Activated naive CD4-positive, alpha-beta T cell treated with anti-CD3 and anti-CD28 coated beads for 36 hours (primary cell): Measurements from ENCODE around the gene BRF1. TPM values are rescaled to one million over a fixed set of nuclear protein-coding genes. Genes with fewer than 3 reads are reported as not detected.

Source experiments
- CTCF ChIA-PET: fragments of 350-600 bp; sonication (Branson Sonifier 250); formaldehyde crosslinking; loops from one replicate; lab custom pipeline; 2021; ENCODE audit warnings: antibody characterized with exemption; lab: Charles Lee
- DNase-seq: peaks from one replicate; pipeline ENCODE4 v3.0.0-alpha.2; 2020
- H3K27ac Mint-ChIP-seq: one replicate; pipeline ENCODE4 v1.8.0; 2021; ENCODE audit warnings: mild to moderate bottlenecking, mixed read lengths
- H3K27me3 Mint-ChIP-seq: one replicate; pipeline ENCODE4 v1.8.0; 2021; ENCODE audit warnings: low read depth, mixed read lengths
- H3K36me3 Mint-ChIP-seq: one replicate; pipeline ENCODE4 v1.8.0; 2021; ENCODE audit warnings: low read depth, mixed read lengths
- H3K4me1 Mint-ChIP-seq: one replicate; pipeline ENCODE4 v1.8.0; 2021; ENCODE audit warnings: low read depth, mixed read lengths
- H3K4me3 Mint-ChIP-seq: one replicate; pipeline ENCODE4 v1.8.0; 2021; ENCODE audit warnings: mild to moderate bottlenecking, moderate library complexity, mixed read lengths
- H3K9me3 Mint-ChIP-seq: one replicate; pipeline ENCODE4 v1.8.0; 2021; ENCODE audit warnings: mixed read lengths
- intact Hi-C: fragments of 100-400 bp; cut with micrococcal nuclease; formaldehyde crosslinking; loops from one replicate; pipeline ENCODE4 v1.15.1; 2023
- total RNA-seq, 2 experiments: library from RNA; stranded (reverse); gene quantifications; one replicate each; pipeline ENCODE4 v1.2.3, GENCODE V29; 2021

BRF1 gene, protein sequence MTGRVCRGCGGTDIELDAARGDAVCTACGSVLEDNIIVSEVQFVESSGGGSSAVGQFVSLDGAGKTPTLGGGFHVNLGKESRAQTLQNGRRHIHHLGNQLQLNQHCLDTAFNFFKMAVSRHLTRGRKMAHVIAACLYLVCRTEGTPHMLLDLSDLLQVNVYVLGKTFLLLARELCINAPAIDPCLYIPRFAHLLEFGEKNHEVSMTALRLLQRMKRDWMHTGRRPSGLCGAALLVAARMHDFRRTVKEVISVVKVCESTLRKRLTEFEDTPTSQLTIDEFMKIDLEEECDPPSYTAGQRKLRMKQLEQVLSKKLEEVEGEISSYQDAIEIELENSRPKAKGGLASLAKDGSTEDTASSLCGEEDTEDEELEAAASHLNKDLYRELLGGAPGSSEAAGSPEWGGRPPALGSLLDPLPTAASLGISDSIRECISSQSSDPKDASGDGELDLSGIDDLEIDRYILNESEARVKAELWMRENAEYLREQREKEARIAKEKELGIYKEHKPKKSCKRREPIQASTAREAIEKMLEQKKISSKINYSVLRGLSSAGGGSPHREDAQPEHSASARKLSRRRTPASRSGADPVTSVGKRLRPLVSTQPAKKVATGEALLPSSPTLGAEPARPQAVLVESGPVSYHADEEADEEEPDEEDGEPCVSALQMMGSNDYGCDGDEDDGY
- total RNA-seq, result 10 to 100 TPM; 20.6 to 23.4 TPM

DNA sequence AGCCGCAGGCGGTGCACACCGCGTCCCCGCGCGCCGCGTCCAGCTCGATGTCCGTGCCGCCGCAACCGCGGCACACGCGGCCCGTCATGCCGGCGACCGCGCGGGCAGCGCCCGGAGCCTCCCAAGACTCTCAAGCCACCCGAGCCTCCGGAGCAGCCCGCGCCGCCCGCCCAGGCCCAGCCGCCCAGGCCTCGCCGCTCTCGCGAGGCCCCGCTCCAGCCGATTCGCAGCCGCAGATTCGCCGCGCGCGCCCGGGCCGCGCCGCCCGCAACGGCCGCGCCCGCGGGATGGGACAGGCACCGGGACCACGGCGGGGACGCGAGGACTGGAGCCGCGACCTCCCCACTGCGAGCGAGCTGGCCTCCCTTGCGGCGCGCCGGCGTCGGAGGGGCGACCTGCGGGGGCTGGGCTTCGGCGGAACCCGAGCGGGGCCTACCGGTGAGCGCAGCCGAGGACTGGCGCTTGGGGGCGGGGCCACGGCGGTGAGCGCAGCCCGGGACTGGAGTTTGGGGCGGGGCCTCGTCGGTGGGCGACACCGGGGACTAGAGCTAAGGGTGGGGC is at the start of gene BRF1:
Gene BRF1, minus strand, starts transcription at position 460 of the 561 bp plus-strand sequence. Its CDS starts 372 bp downstream, at position 88.
- CTCF ChIA-PET, result interaction anchor here (0.6 to 1.2 kb wide), 3 partner anchors 181 to 475 kb away, joined by 3 to 4 read pairs (median 3); no protein-coding TSS in a partner anchor
- peak within 1 kb of the TSS; percentile 88 for H3K27ac Mint-ChIP-seq
- H3K36me3 Mint-ChIP-seq, result peaks cover 6% of the 10 kb centered on the region
- H3K27me3 Mint-ChIP-seq, result no peaks in the 10 kb centered on the region
- H3K4me3 Mint-ChIP-seq, result peak within 1 kb of the TSS; percentile 87
- peak; percentile 97 for DNase-seq
- intact Hi-C loops, result loop anchor here (1.0 to 10.0 kb wide), 5 partner anchors 7 to 1596 kb away; partner anchors contain the start of genes CDCA4, PACS2 and TEDC1
- H3K9me3 Mint-ChIP-seq, result no peaks in the 10 kb centered on the region
- peaks cover 33% of the 10 kb centered on the region for H3K4me1 Mint-ChIP-seq

DNA sequence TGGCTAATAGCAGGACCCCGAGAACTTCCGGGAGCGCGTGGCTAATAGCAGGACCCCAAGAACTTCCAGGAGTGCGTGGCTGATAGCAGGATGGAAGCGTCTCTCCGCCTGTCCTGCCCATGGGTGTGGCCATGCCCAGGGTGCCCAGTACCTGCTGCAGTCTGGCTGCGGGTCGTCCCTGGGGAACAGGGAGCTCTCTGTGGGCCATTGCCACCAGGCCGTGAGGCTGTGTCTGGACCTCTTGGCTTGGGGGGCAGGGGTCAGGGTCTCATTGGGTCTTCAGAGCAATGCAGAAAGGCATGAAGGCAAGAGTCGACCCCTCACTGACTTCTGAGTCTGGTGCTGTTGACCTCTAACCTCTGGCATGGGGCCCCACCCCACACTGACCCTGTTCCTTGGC is 49.2 kb upstream of the BRF1 start:
- Mint-ChIP-seq H3K4me1 (peaks cover 3% of the 10 kb centered on the region), H3K36me3 (no peaks in the 10 kb centered on the region), H3K9me3 (peaks cover 4% of the 10 kb centered on the region), H3K27ac (no peak overlapping the region), H3K4me3 (no peak overlapping the region), H3K27me3 (no peaks in the 10 kb centered on the region)
- DNase-seq, result no peak
- intact Hi-C loops, result no loop called here
- CTCF ChIA-PET, result no interaction called here

DNA sequence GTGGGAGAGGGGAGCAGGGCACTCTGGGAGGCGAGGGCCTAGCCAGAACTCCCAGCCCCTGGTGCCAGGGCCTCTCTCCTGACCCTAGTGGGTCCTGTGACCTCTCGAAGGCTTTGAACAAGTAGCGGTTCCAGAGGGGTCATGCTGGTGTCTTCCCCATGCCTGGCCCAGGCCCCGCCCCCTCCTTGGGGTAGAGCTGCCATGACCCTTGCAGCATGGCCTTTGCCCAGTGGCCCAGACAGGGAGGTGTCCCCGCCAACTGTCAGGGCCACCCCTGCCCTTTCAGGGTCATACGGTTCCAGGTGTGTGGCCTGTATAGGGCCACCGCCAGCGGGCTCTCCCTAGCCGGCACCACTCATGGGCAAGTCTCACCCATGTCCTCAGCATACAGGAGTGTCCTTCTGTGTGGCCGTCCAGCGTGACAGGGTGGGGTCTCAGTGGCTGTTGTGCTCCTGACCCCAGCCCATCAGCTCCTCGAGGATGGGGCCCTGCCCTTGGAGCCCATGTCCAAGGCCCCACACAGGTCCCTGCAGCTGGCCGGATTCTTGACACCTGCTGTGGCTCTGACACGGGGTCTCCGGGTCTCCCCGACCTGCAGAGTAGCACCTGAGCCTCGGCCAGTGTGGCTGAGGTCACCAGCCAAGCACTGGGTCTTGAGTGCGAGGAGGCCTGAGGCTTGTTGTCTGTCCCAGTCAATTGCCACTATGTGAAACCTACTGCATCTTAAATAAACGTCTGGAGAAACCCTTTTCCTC is 48.3 kb upstream of the BRF1 start:
- H3K4me3 Mint-ChIP-seq, result no peak overlapping the region
- no peaks in the 10 kb centered on the region for H3K27me3 Mint-ChIP-seq
- no peaks in the 10 kb centered on the region for H3K36me3 Mint-ChIP-seq
- CTCF ChIA-PET, result no interaction called here
- intact Hi-C loops, result no loop called here
- no peak overlapping the region for H3K27ac Mint-ChIP-seq
- peaks cover 4% of the 10 kb centered on the region for H3K9me3 Mint-ChIP-seq
- H3K4me1 Mint-ChIP-seq, result peaks cover 3% of the 10 kb centered on the region
- DNase-seq, result no peak

DNA sequence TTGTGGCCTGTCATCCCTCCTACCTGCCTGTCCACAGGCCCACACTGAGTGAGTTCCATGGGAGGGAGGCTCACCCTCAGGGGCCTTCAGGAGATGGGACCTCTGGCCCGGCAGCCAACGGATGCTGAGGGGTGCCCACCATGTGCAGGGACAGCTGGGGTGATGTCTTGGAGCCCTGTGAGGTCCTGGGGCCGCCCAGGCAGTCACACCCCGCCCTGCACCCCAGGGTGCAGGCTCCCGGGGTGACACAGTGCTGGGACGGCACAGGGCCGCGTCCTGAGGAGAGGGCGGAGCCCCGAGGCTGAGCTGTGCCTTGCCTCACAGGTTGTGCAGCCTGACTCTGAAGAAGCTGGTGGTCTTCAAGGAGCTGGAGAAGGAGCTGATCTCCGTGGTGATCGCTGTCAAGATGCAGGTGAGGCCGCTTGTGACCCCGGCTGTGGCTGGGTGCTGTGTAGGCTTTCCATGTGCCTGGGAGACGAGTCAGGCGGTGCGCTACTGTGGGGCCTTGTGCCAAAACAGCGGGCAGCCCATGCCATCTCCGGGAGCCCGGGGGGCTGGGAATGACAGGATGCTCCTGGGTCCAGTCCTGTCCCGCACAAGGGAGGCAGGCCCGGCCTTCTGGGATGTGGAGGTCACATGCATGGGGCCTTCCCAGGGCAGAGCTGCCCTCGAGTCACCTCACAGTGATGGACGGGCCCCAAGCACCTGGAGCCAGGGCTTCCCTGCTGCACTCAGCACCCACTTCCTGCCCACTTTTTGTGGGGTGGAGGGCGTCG is 47.6 kb upstream of the BRF1 start:
- Mint-ChIP-seq H3K27ac (no peak overlapping the region), H3K9me3 (peaks cover 4% of the 10 kb centered on the region), H3K4me1 (peaks cover 3% of the 10 kb centered on the region), H3K4me3 (no peak overlapping the region), H3K27me3 (no peaks in the 10 kb centered on the region), H3K36me3 (no peaks in the 10 kb centered on the region)
- CTCF ChIA-PET, result no interaction called here
- intact Hi-C loops, result no loop called here
- no peak for DNase-seq

DNA sequence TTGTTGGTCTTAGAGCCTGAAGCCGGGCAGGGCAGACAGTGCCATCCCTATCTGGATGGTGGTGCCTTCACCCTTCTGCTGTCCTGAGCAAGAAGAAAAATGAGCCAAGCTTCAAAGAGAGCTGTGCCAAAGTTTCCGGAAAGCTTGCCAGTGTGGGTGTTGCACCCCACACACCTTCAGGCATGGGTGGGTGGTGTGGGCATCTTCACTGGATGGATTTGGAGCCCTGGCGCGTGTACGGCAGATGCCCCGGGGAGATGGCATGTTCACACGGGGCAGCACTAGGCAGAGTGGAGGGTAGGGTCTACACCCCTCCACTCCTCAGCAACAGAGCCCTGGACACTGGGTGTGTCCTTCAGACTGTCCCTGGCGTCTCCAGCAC is 46.8 kb upstream of the BRF1 start:
- H3K4me3 Mint-ChIP-seq, result no peak overlapping the region

DNA sequence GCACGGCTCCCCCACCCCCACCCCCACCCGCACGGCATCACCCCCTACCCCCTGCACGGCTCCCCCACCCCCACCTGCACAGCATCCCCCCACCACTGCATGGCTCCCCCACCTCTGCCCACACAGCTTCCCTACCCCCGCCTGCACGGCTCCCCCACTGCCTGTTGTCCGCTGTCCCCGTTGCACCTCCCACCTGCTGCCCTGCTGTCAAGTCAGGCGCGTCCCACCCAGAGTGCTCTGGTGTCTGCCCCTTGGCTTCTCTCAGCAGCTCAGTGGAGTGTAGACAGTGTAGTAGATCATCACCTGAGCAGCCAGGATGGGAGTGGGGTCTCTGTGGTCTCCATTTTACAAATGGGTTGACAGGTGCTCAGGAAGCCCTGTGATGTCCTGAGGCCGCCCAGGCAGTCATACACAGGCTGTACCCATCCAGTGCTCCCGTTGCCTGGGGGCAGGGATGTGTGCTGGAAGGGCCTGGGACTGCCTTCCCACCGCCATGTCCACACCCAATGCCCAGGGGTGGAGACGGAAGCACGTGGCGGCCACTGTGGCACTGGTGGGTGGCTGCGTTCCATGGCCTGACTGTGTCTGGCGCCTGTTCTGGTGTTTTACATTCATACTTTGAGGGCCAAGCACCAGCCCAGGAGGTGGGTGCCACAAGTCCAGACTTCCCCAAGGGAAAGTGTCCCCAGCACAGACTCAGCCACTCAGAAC is 46.2 kb upstream of the BRF1 start:
- Mint-ChIP-seq H3K27ac (no peak overlapping the region), H3K36me3 (no peaks in the 10 kb centered on the region), H3K4me1 (peaks cover 2% of the 10 kb centered on the region), H3K9me3 (peaks cover 4% of the 10 kb centered on the region), H3K27me3 (no peaks in the 10 kb centered on the region), H3K4me3 (no peak overlapping the region)
- CTCF ChIA-PET, result no interaction called here
- intact Hi-C loops, result no loop called here
- DNase-seq, result no peak

More for the DNA sequence above, 46.8 kb upstream of the BRF1 start:
- no peak for DNase-seq
- intact Hi-C loops, result no loop called here
- Mint-ChIP-seq H3K9me3 (peaks cover 4% of the 10 kb centered on the region), H3K27me3 (no peaks in the 10 kb centered on the region), H3K27ac (no peak overlapping the region), H3K4me1 (peaks cover 3% of the 10 kb centered on the region), H3K36me3 (no peaks in the 10 kb centered on the region)
- CTCF ChIA-PET, result no interaction called here

DNA sequence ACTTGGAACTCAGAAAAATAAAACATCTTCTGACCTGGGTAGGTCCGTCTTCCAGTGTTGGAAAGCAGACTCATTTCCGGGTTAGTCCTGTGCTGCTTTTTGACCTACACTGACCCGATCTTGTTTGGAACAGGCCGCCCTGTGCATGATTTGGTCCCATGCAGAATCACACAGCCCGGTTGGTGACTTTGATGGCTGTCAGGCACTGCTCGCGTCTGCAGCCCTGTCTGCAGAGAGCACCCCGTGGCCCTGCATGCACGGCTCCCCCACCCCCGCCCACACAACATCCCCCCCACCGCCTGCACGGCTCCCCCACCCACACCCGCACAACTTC is 45.4 kb upstream of the BRF1 start:
- CTCF ChIA-PET, result no interaction called here
- Mint-ChIP-seq H3K36me3 (no peaks in the 10 kb centered on the region), H3K4me1 (no peaks in the 10 kb centered on the region), H3K27me3 (no peaks in the 10 kb centered on the region), H3K4me3 (no peak overlapping the region), H3K9me3 (peaks cover 4% of the 10 kb centered on the region), H3K27ac (no peak overlapping the region)
- no peak for DNase-seq
- intact Hi-C loops, result no loop called here

DNA sequence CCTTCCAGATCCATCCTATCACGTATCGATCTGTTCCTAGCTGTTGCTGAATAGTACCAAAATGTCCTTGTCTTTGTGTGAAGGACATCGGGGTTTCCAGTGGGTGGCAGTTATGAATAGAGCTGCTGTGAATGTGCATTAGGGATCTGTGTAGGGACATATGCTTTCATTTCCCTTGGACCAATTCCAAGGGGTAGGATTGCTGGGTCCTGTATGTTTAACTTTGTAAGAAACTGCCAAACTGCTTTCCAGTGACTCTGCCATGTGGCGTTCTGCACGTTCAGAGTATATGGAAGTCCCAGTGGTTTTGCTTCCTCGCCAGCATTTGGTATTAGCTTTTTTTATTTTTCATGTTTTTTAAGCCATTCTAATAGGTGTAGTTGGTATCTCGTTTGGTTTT is 42.4 kb upstream of the BRF1 start:
- H3K9me3 Mint-ChIP-seq, result peaks cover 4% of the 10 kb centered on the region
- peaks cover 5% of the 10 kb centered on the region for H3K4me1 Mint-ChIP-seq
- CTCF ChIA-PET, result interaction anchor here (0.6 to 1.6 kb wide), 4 partner anchors 9 to 368 kb away, joined by 3 to 6 read pairs (median 6); no protein-coding TSS in a partner anchor
- no peak overlapping the region for H3K4me3 Mint-ChIP-seq
- H3K27me3 Mint-ChIP-seq, result no peaks in the 10 kb centered on the region
- H3K36me3 Mint-ChIP-seq, result no peaks in the 10 kb centered on the region
- no peak overlapping the region for H3K27ac Mint-ChIP-seq
- intact Hi-C loops, result no loop called here
- no peak for DNase-seq

DNA sequence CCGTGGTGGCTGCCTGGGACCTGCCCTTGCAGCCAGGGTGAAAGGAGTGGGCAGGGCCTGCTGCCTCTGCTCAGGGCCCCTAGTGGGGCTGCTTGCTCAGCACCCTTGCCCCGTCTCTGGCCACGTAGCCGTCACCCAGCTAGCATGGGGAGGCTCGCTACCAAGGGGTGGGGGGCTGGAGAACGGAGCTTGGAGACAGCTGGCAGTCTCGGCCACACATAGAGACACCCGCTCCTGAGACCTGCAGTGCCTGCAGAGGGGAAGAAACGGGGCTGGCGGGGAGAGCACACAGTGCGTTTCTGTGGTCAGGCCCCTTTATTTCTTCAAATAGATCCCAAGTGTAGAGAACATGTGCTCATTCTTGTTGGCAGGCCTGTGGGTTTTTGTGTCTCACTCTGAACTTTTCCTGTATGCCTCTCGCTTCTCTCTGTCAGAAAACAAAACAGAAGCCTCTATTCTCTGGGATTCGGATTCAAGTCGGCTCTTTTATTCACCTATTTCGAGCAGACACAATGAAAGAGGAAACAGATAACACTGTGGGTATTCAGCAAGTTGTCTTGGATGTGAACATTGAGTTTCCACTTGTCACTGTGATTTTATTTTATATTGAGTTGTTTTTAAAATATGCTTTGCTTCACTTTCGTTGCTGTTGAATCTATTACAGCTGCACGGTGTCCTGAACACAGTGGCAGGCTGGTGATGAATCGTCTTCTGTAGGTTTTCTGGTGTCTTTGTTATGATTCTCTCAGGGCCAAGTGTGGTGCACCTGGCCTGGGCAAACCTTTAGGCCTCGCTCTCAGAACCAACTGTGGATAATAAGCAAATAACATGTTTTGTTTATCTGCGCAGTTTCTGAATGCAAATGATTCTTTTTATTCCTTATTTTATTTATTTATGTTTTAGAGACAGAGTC is 40.3 kb upstream of the BRF1 start:
- no peak overlapping the region for H3K27ac Mint-ChIP-seq
- no peak overlapping the region for H3K4me3 Mint-ChIP-seq
- intact Hi-C loops, result no loop called here
- CTCF ChIA-PET, result interaction anchor here (1.6 kb wide), 1 partner anchor 122 kb away, joined by 3 read pairs; no protein-coding TSS in a partner anchor
- no peaks in the 10 kb centered on the region for H3K36me3 Mint-ChIP-seq
- peaks cover 4% of the 10 kb centered on the region for H3K9me3 Mint-ChIP-seq
- no peak for DNase-seq
- no peaks in the 10 kb centered on the region for H3K27me3 Mint-ChIP-seq
- H3K4me1 Mint-ChIP-seq, result peaks cover 5% of the 10 kb centered on the region

DNA sequence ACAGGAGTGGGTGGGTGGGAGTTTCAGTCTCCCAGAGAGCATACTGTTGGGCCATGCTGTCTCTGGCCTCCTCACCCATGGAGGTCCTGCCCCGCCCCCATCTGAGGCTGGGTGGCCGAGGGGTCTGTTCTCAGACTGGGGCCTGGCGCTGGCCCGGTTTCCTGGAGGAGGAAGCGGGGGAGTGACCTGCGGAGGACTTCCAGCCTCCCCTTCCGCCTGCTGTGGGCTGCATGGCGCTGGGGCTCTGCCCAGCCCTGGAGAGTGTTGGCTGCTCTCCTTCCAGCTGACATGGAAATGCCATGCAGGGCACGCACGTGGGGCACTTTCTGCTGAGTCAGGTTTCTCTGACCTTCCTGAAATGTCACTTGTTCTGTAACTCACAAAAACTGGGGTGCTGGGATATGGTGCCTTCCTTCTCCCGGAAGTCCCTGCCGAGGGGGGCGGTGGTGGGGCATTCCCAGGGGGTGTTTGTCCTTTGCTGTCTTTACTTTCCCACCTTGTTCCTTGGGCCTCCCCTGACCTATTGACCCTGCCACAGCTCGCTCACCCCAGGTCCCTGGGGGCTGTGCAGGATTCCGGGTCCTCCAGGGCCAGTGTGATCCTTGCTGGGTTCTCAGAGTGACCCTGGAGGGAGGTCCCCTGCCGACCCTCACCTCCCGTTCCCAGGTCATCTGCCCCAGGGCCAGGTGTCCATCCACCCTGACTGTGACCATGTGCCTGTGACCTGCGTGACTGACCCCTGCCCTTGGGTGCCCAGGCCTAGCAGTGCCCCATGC is 37.4 kb upstream of the BRF1 start:
- Mint-ChIP-seq H3K27me3 (no peaks in the 10 kb centered on the region), H3K9me3 (no peaks in the 10 kb centered on the region), H3K4me1 (peaks cover 5% of the 10 kb centered on the region), H3K27ac (no peak overlapping the region), H3K36me3 (no peaks in the 10 kb centered on the region), H3K4me3 (no peak overlapping the region)
- DNase-seq, result no peak
- CTCF ChIA-PET, result no interaction called here
- intact Hi-C loops, result no loop called here
